Hypothalamus (tissue), 51 donors: ENCODE results near the gene TDRD7.

Experiments
- DNase-seq, 51 donors: peaks; one replicate each; lab custom pipeline; 2025; lab: John Stamatoyannopoulos, UW

The TDRD7 gene

GRCh38 chr9:97502984-97503861, 91.3 kb downstream of the TDRD7 start:
- DNase-seq = no peak

GRCh38 chr9:97503862-97504210, 91.9 kb downstream of the TDRD7 start:
- DNase-seq = no peak

- DNase-seq = no peak
Measured at GRCh38 chr9:97504381-97505216, 92.7 kb downstream of the TDRD7 start.

DNA sequence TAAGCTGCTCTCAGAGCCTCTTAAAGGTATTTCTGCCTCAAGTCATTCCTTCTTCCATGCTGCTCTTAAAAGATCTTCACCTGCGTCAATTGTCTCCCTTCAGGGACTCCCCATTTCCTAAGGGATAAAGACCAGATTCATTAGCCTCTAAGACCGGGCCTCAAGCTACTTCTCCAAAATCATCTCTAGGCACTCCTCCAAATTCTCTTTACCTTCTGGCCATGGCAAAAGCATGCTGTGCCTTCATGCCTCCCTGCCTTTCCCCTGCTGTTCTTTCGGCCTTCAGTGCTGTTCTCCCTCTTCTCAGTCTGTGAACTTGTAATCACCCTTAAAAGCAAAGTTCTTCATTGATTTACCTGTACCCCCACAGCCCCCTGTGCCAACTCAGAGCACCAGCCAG, 93.9 kb downstream of the TDRD7 start:
- DNase-seq = no peak

DNA sequence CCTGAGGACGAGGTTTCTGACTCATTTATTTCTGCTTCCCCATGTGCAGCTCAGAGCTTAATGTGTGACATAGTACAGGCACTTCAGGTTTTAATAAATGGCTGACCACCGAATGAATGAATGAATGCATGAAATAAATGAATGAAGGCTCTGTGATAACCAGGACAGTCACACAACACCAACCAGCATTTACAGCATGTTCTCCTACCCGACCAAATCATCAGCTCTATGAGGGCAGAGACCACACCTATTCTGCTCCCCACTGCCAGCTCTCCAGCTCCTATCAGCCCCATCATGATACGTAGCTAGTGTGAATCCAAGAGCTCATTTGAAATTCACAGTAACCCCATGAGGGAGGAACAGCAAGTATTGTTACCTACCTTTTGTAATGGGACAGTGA, 94.4 kb downstream of the TDRD7 start:
- no peak for DNase-seq

GRCh38 chr9:97506787-97507186, 94.9 kb downstream of the TDRD7 start:
- no peak for DNase-seq

GRCh38 chr9:97507428-97507984, 95.6 kb downstream of the TDRD7 start:
- no peak for DNase-seq

GRCh38 chr9:97508852-97509251, 97.0 kb downstream of the TDRD7 start:
- DNase-seq = no peak

- DNase-seq = peak in 1 of 51 donors; percentile 21
Measured at GRCh38 chr9:97510797-97511654, 99.1 kb downstream of the TDRD7 start.

DNA sequence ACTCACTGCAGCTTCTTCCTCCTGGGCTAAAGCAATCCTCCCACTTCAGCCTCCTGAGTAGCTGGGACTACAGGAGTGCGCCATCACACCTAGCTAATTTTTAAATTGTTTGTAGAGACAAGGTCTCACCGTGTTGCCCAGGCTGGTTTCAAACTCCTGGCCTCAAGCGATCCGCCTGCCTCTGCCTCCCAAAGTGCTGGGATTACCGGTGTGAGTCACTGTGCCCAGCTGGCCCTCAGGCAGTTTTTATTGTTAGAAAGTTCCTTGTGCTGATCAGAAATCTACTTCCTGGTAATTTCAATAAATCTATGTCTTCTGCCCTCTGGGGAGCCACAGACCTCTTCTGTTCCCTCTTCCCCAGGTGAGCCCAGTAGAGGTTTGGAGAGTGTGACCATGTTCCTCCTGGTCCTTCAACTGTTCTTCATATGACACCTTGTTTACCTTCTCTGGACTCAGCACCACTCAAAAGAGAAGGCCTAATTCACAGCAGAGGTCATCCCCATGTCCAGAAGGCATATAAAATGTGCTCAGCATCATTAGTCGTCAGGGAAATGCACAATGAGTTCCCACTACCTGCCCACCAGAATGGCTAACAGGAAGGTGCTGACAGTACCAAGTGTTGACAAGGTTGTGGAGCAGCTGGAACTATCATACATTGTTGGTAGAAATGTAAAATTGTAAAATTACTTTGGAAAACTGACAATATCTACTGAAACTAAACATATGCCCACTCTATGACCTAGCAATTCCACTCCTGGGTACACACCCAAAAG, 99.9 kb downstream of the TDRD7 start:
- no peak for DNase-seq

- no peak for DNase-seq
Measured at GRCh38 chr9:97512966-97513560, 101.2 kb downstream of the TDRD7 start.

- no peak for DNase-seq
Measured at GRCh38 chr9:97514531-97514930, 102.6 kb downstream of the TDRD7 start.

GRCh38 chr9:97515662-97516061, 103.8 kb downstream of the TDRD7 start:
- no peak for DNase-seq

- no peak for DNase-seq
Measured at GRCh38 chr9:97516111-97516510, 104.2 kb downstream of the TDRD7 start.

- DNase-seq = no peak
Measured at GRCh38 chr9:97517331-97518089, 105.6 kb downstream of the TDRD7 start.

DNA sequence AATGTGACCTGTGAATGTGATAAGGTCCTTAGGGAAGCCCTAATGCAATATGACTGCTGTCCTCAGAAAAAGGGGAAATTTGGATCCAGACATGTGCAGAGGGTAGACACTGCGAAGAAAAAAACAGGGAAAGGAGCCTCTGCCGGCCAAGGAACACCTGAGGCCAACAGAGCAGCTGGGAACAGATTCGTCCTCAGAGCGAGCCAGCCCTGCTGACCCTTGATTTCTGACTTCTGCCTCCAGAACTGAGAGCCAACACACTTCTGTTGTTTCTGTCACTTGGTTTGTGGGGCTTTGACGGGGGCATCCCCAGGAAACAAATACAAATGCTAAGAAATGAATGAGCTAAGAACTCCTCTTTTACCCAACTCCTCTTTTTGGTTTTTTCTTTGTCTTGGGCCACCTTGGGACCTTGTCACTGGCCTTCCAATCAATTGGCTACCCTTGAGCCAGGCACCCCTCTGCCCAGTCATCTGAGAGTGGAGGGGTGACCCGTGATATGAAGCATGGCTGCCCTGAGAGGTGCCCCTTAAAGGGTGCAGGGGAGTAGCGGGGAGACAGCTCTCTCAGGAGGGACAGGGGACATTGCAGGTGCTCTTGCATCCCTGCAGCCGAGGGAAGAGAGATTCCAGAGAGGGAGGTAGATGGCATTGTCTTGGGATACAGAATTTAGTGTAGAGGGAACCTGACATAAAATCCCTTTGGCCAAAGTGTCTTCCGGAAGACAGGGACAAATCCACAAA, 106.4 kb downstream of the TDRD7 start:
- DNase-seq = no peak

DNA sequence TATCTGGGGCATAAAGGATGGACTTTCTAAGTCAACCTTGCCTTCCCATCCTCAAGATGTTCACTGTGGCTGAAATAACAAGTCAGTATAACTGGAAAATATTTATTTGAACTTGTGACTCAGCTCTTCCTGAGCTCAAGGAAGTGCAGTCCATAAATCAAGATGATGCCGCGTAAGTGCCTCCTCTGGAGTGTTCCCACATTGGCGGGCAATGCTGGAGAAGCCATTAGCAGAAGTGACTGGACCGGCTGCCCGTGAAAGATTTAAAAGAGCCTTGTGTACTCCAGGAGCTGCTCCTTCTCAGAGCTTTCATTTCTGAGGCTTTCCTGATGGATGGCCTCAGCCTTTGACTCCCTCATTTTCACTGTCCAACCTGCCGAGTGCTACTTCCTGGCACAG, 107.0 kb downstream of the TDRD7 start:
- no peak for DNase-seq

GRCh38 chr9:97519441-97519970, 107.6 kb downstream of the TDRD7 start:
- DNase-seq = no peak
